GM18873 (cell line): Measurements from ENCODE around the gene MVD.
A peak's percentile ranks its signal among the peaks of the same experiment; 100 is the strongest.

Experiments used
- ATAC-seq: cut with Tn5 transposase; IDR thresholded peaks from one replicate; pipeline ENCODE4 v1.9.1; 2021; ENCODE audit warnings: mild to moderate bottlenecking, moderate library complexity, moderate number of reproducible peaks; ENCODE audit not compliant: unreplicated experiment, low FRiP score

The MVD gene

GRCh38 chr16:88659160-88659559 is 3.7 kb downstream of the MVD start:
- no peak for ATAC-seq

DNA sequence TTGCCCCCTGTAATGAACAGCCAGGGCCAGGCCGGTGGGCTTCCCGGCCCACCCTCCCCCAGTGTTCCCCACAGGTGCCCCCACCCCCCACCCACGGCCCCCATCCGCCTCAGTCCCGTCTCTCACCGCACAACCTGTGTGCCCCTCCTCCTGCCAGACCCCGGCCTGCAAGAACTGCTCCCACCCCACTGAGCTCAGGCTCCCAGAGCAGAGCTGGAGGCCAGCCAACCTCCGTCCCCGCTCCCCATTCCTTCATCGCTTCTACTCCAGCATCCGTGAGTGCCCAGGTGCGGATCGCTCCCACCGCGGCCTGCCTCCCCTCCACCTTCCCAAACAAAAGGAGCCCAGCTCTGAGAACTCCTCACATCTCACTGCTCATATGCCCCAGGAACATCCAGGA is 4.2 kb downstream of the MVD start:
- ATAC-seq, result no peak

DNA sequence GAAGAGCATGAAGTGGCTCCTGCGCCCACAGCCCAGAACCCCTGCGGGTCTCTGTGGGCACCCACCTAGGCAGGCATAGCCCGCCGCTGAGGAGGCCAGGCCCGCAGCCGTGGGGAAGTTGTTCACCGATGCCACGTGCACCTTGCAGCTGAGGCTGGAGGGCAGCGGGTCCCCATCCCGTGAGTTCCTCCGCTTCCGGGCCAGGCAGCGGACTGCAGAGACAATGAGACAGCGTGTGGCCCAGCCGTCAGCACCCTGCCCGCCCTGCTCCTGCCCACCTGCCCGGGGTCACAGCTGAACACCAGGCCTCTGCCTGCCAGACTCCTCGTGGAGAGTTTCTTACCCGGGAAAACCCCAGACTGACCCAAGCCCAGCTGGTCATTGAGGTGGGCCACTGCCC is 5.5 kb downstream of the MVD start:
- ATAC-seq, result no peak

- ATAC-seq, result no peak
Observed at GRCh38 chr16:88656291-88656980, 6.5 kb downstream of the MVD start.

DNA sequence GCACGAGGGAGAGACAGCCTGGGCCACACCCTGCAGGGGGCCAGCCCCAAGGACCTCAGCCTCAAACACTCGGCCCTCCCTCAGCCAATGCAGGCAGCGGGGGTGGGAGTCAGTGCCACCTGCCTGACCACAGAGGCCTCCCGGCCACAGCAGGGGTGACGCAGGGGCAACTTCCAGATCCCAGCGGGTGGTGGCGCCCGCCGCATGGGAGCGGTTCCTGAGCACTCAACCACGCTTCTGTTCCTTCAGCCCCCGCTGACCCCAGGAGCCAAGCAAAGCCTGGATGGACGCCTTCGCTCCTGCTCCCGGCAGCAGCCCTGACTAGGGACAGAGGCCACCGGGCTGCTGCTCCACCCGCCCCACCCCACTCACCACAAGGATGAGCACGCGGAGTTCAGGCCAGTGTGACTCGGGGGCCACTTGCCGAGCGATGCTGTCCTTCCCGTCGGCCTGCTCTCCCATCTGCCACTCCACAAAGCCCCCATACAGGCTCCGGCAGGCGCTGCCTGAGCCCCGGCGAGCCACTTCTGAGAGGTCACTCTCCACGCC is 7.1 kb downstream of the MVD start:
- no peak for ATAC-seq

- ATAC-seq, result no peak
Observed at GRCh38 chr16:88655053-88655732, 7.7 kb downstream of the MVD start.

- no peak for ATAC-seq
Observed at GRCh38 chr16:88654363-88655052, 8.4 kb downstream of the MVD start.

DNA sequence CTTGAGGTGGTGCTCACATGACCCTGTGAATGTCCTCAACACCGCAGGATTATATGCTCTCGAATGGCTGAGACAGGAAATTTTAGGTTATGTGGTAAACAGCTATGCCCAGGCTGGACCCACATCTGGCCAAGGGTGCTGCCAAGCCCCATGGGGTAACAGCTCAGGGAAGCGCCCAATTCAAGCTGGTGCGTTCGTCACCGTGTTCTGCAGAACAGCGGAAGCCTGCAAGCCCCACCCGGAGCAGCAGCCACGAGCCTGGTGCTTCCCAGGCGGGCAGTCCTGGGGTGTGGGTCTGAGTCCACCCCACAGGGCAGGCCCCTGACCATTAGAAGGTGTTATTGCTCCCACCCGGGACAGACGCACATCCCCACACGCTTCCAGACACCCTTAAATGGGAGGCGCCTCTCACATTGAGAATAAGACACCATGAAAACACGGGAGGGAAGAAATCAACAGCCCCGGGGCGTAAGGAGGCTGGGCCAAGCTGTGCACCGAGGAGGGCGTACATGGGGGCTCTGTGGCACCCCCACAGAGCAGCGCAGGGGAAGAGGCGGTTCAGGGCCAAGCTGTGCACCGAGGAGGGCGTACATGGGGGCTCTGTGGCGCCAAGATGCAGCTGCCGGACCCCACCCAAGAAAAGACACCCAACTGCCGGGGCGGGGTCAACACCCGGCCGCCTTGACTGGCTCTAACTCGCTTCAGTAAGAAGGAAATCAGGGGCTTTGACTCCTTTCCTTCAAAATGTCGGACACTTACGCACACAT is 9.1 kb downstream of the MVD start:
- ATAC-seq, result no peak

DNA sequence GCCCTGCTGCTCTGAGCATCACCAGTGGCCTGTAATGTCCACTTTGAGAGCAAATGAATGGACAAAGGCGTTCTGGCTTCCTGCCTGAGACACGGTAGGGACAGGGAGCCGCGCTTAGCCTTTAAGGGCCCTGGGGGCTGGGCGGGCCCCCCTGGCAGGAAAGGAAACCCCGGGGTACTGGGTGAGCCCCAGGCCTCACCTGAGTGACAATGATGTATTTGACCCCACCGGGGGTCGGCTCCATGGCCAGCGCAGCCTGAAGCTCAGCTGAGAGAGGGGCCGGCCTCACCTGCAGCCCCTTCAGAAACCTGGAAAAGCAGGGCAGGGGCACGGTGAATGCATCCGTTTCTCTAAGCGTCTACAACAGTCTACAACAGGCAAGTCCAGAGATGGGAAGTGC is 9.8 kb downstream of the MVD start:
- no peak for ATAC-seq

DNA sequence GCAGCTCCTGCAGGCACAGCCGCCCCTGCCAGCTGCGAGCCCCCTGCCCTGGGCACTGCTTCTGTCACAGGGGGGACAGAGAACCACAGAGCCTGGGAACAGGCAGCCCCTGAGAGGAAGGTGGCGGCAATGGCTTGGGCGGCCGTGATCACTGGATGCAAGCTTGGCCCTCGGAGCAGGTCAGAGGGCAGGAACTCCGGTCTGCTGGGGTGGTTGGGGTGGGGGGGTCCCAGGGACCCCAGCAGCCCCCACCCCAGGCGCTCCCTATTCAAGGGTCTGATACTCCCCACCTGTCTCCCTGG is 10.2 kb downstream of the MVD start:
- no peak for ATAC-seq

DNA sequence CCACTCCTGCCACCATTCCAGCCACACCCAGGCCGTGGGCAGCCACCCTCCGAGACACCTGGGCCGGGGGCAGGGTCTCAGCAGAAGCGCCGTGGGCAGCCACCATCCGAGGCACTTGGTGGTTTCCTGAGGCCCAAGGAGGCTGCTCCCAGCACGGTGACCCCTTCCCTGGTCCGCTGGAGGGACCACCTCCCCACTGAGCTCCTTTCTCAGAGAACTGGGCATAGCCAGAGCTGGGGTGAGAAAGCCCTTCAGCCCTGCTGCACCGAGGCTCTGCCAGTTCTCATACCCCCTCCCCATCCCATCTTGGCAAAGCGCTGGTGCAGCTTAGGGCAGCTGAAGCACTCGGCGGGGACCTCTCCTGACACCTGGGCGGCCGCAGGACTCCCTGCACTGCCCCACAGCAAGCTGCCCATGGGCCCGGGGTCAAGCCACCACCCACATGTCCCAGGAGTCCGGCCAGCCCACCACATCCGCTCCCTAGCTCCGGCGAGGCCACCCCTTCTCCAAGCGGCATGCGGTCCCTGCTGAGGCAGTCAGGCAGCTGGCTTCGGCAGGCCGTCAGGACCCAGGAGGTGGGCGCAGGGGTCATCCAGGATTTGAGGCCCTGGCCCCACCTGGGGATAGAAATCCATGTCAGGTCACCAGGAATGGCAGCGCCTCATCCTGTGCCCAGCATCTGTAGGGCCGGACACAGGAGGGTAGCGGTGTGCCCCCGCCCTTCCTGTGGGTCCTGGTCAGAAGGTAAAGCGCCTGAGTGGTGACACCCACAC is 10.7 kb downstream of the MVD start:
- no peak for ATAC-seq

DNA sequence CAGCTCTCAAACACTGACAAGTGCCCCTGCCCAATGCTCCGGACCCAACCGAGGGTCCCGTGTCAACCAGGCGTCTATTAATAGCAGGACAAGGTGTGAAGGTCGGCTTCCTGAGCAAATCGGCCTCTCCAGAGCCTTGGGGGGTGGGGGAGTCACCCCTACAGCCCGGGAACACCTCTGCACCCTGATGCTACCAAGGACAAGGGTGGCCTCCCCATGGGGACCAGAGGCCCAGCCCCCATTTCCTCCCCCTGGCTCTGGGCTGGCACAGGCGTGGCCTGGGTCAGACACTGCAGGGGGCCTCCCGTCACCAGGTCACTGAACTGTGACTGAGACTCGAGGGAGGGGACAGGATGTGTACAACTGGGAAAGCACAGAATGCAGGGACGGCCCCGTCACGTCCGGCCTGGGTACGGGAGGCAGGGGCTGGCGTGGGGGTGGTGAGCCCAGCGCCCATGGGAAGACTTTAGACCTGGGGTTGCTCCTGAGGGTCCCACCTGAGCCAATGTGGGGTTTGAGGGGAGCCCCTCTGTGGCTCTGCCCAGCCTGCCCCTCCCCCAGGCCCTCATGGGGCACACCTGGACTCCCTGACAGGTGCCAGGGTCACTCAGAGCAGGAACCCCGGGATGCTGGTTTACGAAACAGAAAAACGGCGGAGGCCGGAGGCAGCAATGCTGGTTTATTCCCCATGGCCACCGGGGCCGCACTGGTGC is 11.5 kb downstream of the MVD start:
- ATAC-seq, result peak; percentile 66

GRCh38 chr16:88650749-88651275 is 12.1 kb downstream of the MVD start, which contains the start of gene CYBA:
Gene CYBA (minus strand): TSS chr16:88651053. CDS start chr16:88651013, 40 bp downstream.
- ATAC-seq, result peak; percentile 45

- peak; percentile 12 for ATAC-seq
Observed at GRCh38 chr16:88649924-88650748, 12.8 kb downstream of the MVD start.

DNA sequence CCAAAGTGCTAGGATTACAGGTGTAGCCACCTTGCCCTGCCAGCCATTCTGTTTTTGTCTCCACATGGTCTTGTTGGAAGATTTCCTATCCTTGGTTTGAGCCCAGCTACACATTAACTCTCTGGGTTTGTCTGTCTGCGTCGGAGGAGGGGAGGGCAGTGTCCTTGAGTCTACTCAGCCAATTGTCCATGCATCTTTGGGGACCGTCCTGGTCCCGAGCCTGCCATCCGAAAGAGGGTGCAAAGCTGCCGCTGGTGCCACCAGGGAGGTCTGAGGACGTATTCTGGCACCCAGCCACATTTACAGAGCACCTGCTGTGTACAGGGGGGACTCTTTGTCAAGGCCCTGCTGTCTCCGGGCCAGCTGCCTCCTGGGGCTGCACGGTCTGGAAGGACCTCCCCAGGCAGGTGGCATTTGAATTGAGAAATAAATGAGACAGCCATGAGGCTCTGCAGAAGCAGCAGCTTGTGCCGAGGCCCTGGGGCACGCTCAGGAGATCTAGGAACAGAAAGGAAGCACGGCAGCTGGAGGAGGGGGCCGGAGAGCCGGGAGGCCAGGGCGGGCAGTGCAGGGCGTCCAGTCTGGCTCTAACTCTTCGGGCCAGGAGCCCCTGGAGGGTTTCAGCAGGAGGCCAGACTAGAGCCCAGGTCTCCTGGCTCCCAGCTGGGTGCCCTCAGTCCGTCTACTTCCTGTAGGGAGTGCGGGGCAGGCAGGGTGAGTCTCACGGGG is 13.5 kb downstream of the MVD start:
- no peak for ATAC-seq

DNA sequence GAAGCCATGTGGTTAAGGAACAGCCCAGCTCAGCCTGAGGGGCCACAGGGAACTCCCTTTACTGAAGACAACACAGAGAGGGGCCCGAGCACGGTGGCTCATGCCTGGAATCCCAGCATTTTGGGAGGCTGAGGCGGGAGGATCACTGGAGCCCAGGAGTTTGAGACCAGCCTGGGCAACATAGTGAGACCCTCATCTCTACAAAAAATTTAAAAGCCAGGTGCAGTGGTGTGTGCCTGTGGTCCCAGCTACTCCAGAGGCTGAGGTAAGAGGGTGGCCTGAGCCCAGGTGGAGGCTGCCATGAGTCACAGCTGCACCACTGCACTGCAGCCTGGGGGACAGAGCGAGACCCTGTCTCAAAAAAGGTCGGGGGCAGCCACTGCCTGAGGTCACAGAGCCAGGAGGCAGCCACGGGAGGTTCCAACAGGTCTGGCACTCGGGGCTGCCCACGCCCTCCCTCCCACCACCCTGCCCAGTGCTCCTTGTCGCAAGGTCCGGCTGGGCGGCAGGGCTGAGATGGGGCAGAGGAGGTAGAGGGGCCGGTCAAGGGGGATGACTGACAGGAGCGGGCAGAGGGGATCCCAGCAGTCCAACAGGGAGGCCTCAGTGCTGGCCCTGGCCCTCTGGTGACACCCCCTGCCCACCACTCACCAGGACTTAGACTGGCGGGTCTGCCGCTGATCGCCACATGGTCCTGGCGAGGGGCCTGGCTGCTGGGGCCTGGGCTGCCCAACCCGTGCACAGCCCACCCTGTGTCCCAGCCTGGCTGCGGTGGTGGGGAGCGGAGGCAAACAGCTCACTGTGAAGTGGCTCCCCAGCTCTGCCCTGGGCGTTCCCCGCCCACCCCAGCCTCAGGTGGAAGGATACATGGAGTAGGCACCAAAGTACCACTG is 15.5 kb downstream of the MVD start:
- ATAC-seq, result no peak
